ENCODE measurements around the gene ZFHX3. TPM values are rescaled to one million over a fixed set of nuclear protein-coding genes. Genes with fewer than 3 reads are reported as not detected.

ZFHX3 gene
- total and polyA plus RNA-seq, 2 donors (not counting 1 experiment from before 2014, with no cell fraction given): 0.54 to 6.6 TPM

- Histone ChIP-seq H3K27ac (ENCODE audit: low read length in 2 of 2) (no peak overlapping the region), H3K9ac (ENCODE audit: low read length) (no peak overlapping the region), H4K20me1 (ENCODE audit: control insufficient read depth, insufficient read depth, low read length, poor library complexity, severe bottlenecking) (no peaks in the 10 kb centered on the region), H3K4me3 (ENCODE audit: control extremely low read depth in 1 of 5, extremely low read depth in 1 of 5, insufficient read depth in 1 of 5, low read depth in 2 of 5, low read length in 4 of 5) (no peak overlapping the region), H3K4me2 (replicated peaks; ENCODE audit: low read depth, low read length, poor library complexity, severe bottlenecking) (no peak overlapping the region), H3K4me1 (ENCODE audit: control insufficient read depth in 2 of 2, insufficient read depth in 2 of 2, low read length in 2 of 2) (no peaks in the 10 kb centered on the region), H2AFZ (ENCODE audit: insufficient read depth, low read depth, low read length, poor library complexity, severe bottlenecking) (no peak overlapping the region), H3K9me3 (ENCODE audit: control extremely low read depth in 1 of 3, control insufficient read depth in 2 of 3, insufficient read depth in 1 of 3, low read length in 2 of 3) (no peaks in the 10 kb centered on the region), H3K27me3 (replicated peaks in 1 of 4; ENCODE audit: control extremely low read depth in 1 of 4, control insufficient read depth in 3 of 4, insufficient read depth in 4 of 4, low read length in 3 of 4) (no peaks in the 10 kb centered on the region), H3K79me2 (ENCODE audit: control insufficient read depth, insufficient read depth, low read length) (no peaks in the 10 kb centered on the region), H3K36me3 (replicated peaks in 1 of 2; ENCODE audit: control extremely low read depth in 1 of 2, control insufficient read depth in 1 of 2, extremely low read depth in 1 of 2, insufficient read depth in 2 of 2, low read length in 1 of 2) (no peaks in the 10 kb centered on the region)
- Mint-ChIP-seq H3K27me3 (no peaks in the 10 kb centered on the region), H3K4me3 (no peak overlapping the region), H3K9me3 (ENCODE audit: insufficient read depth) (no peaks in the 10 kb centered on the region), H3K4me1 (peaks cover 3% of the 10 kb centered on the region), H3K27ac (no peak overlapping the region)
- TF ChIP-seq EZH2 (IDR thresholded peaks at IDR 0.05; ENCODE audit: borderline replicate concordance, insufficient read depth, low read depth, low read length, poor library complexity, severe bottlenecking) (no peak), CTCF (IDR thresholded peaks at IDR 0.05) (no peak)
- POLR2A ChIA-PET: no interaction called here
- DNase-seq (no peak), ATAC-seq (ENCODE audit: low read depth) (no peak)
- intact Hi-C loops (cut with micrococcal nuclease): no loop called here
- no CpG with 5 or more reads among the region's 3 CpGs for WGBS (ENCODE audit: insufficient coverage)
- CTCF ChIA-PET: no interaction called here
Observed at GRCh38 chr16:72913551-72913950, 134.4 kb downstream of the ZFHX3 start.

- intact Hi-C loops (cut with micrococcal nuclease): no loop called here
- no peaks in the 10 kb centered on the region for H3K4me1 ChIP-seq (ENCODE audit: control insufficient read depth in 2 of 2, insufficient read depth in 2 of 2, low read length in 2 of 2)
- CTCF ChIA-PET: no interaction called here
- Mint-ChIP-seq H3K4me1 (peaks cover 10% of the 10 kb centered on the region), H3K4me3 (no peak overlapping the region), H3K27ac (no peak overlapping the region), H3K27me3 (no peaks in the 10 kb centered on the region), H3K9me3 (ENCODE audit: insufficient read depth) (no peaks in the 10 kb centered on the region)
- no peak overlapping the region for H3K4me2 ChIP-seq (replicated peaks; ENCODE audit: low read depth, low read length, poor library complexity, severe bottlenecking)
- no peaks in the 10 kb centered on the region for H4K20me1 ChIP-seq (ENCODE audit: control insufficient read depth, insufficient read depth, low read length, poor library complexity, severe bottlenecking)
- POLR2A ChIA-PET: no interaction called here
- TF ChIP-seq CTCF (IDR thresholded peaks at IDR 0.05) (no peak), EZH2 (IDR thresholded peaks at IDR 0.05; ENCODE audit: borderline replicate concordance, insufficient read depth, low read depth, low read length, poor library complexity, severe bottlenecking) (no peak)
- H3K27me3 ChIP-seq (replicated peaks in 1 of 4; ENCODE audit: control extremely low read depth in 1 of 4, control insufficient read depth in 3 of 4, insufficient read depth in 4 of 4, low read length in 3 of 4): no peaks in the 10 kb centered on the region
- no peak overlapping the region for H3K27ac ChIP-seq (ENCODE audit: low read length in 2 of 2)
- H3K79me2 ChIP-seq (ENCODE audit: control insufficient read depth, insufficient read depth, low read length): no peaks in the 10 kb centered on the region
- H3K9me3 ChIP-seq (ENCODE audit: control extremely low read depth in 1 of 3, control insufficient read depth in 2 of 3, insufficient read depth in 1 of 3, low read length in 2 of 3): no peaks in the 10 kb centered on the region
- no peak overlapping the region for H3K4me3 ChIP-seq (ENCODE audit: control extremely low read depth in 1 of 5, extremely low read depth in 1 of 5, insufficient read depth in 1 of 5, low read depth in 2 of 5, low read length in 4 of 5)
- ATAC-seq (ENCODE audit: low read depth): no peak
- WGBS (ENCODE audit: insufficient coverage): 88% methylated on average over 2 of the region's 9 CpGs
- no peak for DNase-seq
- H3K36me3 ChIP-seq (replicated peaks in 1 of 2; ENCODE audit: control extremely low read depth in 1 of 2, control insufficient read depth in 1 of 2, extremely low read depth in 1 of 2, insufficient read depth in 2 of 2, low read length in 1 of 2): no peaks in the 10 kb centered on the region
- H3K9ac ChIP-seq (ENCODE audit: low read length): no peak overlapping the region
- H2AFZ ChIP-seq (ENCODE audit: insufficient read depth, low read depth, low read length, poor library complexity, severe bottlenecking): no peak overlapping the region
Observed at GRCh38 chr16:72911971-72912370, 136.0 kb downstream of the ZFHX3 start.

All from B cell (primary cell).